HL-60 (cell line): Measurements from ENCODE around the gene PTPRO.
A peak's percentile ranks its signal among the peaks of the same experiment; 100 is the strongest.

Experiments
- DNase-seq, 2 experiments: peaks; one replicate each; pipeline ENCODE4 v3.0.0-alpha.2; 2010 to 2020; ENCODE audit warnings: low read depth in 1 of 2, low spot score in 1 of 2
- H3K27ac ChIP-seq: fragments of 250-450 bp; sonication (Bioruptor Pico); replicated peaks from 2 replicates; pipeline ENCODE4 v1.5.1; 2020; ENCODE audit warnings: mild to moderate bottlenecking, moderate library complexity
- H3K27me3 ChIP-seq: fragments of 250-450 bp; sonication (Bioruptor Pico); 2 replicates; pipeline ENCODE4 v1.5.1; 2021; ENCODE audit warnings: mild to moderate bottlenecking, moderate library complexity; ENCODE audit not compliant: insufficient read depth, poor library complexity, severe bottlenecking
- H3K4me3 ChIP-seq: replicated peaks from 2 replicates; pipeline ENCODE4 v1.5.1; 2011; ENCODE audit warnings: mild to moderate bottlenecking, control low read depth, low read length; ENCODE audit not compliant: insufficient read depth
- CTCF ChIP-seq: IDR thresholded peaks from one replicate; pipeline ENCODE4 v1.5.1; 2011; ENCODE audit warnings: low read length, control low read depth, inconsistent platforms; ENCODE audit not compliant: insufficient read depth
- GABPA ChIP-seq: IDR thresholded peaks from 2 replicates; pipeline ENCODE4 v1.6.1; 2012; ENCODE audit warnings: low read depth
- POLR2AphosphoS5 ChIP-seq: IDR thresholded peaks from 2 replicates; pipeline ENCODE4 v1.6.1; 2012; ENCODE audit warnings: low read depth
- REST ChIP-seq: IDR thresholded peaks from 2 replicates; pipeline ENCODE4 v1.6.1; 2012; ENCODE audit warnings: low read depth; ENCODE audit not compliant: insufficient replicate concordance
- SPI1 ChIP-seq: IDR thresholded peaks from 2 replicates; pipeline ENCODE4 v1.6.1; 2012; ENCODE audit warnings: low read depth, mild to moderate bottlenecking, borderline replicate concordance

Gene PTPRO

GRCh38 chr12:15627995-15628945, 306.0 kb downstream of the PTPRO start:
- no peak for DNase-seq
- no peak overlapping the region for H3K4me3 ChIP-seq

GRCh38 chr12:15629108-15629507, 306.8 kb downstream of the PTPRO start:
- H3K4me3 ChIP-seq, result no peak overlapping the region
- DNase-seq, result no peak
- TF ChIP-seq REST, result no peak
- TF ChIP-seq CTCF, result no peak
- TF ChIP-seq GABPA, result no peak
- no peak for TF ChIP-seq POLR2AphosphoS5
- TF ChIP-seq SPI1, result no peak
- H3K27ac ChIP-seq, result no peak overlapping the region
- H3K27me3 ChIP-seq, result peaks cover 3% of the 10 kb centered on the region

More at GRCh38 chr12:15627995-15628945, 306.0 kb downstream of the PTPRO start:
- Histone ChIP-seq H3K27me3 (no peaks in the 10 kb centered on the region), H3K27ac (no peak overlapping the region)
- no peak for TF ChIP-seq SPI1
- no peak for TF ChIP-seq GABPA
- TF ChIP-seq REST, result no peak
- no peak for TF ChIP-seq CTCF
- TF ChIP-seq POLR2AphosphoS5, result no peak

GRCh38 chr12:15629761-15630160, 307.5 kb downstream of the PTPRO start:
- no peak overlapping the region for H3K27ac ChIP-seq

GRCh38 chr12:15631007-15631715, 308.9 kb downstream of the PTPRO start:
- TF ChIP-seq GABPA (peak; percentile 43), REST (no peak), SPI1 (no peak), CTCF (no peak), POLR2AphosphoS5 (no peak)
- peak overlapping the region; percentile 25 for H3K4me3 ChIP-seq
- no peak overlapping the region for H3K27ac ChIP-seq
- peak; percentile 16 to 36 for DNase-seq
- peaks cover 3% of the 10 kb centered on the region for H3K27me3 ChIP-seq

More at GRCh38 chr12:15629761-15630160, 307.5 kb downstream of the PTPRO start:
- no peak for TF ChIP-seq POLR2AphosphoS5
- Histone ChIP-seq H3K27me3 (peaks cover 3% of the 10 kb centered on the region), H3K4me3 (no peak overlapping the region)
- DNase-seq, result no peak
